Right kidney (tissue), 9 donors: Measurements from ENCODE around the gene KIF6.
A peak's percentile ranks its signal among the peaks of the same experiment; 100 is the strongest.
"Not testable (repeated sequence)": the region's sequence is repeated elsewhere in the genome, so short reads cannot be mapped to it uniquely, and the experiment has no call there.

Source experiments
- DNase-seq: peaks from one replicate; pipeline ENCODE4 v3.0.0-alpha.2; 2016
- long read RNA-seq, 8 donors: transcript quantifications; one replicate each; lab custom pipeline, GENCODE V29; 2026

The KIF6 gene, protein sequence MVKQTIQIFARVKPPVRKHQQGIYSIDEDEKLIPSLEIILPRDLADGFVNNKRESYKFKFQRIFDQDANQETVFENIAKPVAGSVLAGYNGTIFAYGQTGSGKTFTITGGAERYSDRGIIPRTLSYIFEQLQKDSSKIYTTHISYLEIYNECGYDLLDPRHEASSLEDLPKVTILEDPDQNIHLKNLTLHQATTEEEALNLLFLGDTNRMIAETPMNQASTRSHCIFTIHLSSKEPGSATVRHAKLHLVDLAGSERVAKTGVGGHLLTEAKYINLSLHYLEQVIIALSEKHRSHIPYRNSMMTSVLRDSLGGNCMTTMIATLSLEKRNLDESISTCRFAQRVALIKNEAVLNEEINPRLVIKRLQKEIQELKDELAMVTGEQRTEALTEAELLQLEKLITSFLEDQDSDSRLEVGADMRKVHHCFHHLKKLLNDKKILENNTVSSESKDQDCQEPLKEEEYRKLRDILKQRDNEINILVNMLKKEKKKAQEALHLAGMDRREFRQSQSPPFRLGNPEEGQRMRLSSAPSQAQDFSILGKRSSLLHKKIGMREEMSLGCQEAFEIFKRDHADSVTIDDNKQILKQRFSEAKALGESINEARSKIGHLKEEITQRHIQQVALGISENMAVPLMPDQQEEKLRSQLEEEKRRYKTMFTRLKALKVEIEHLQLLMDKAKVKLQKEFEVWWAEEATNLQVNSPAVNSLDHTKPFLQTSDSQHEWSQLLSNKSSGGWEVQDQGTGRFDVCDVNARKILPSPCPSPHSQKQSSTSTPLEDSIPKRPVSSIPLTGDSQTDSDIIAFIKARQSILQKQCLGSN
- long read RNA-seq, donor 1, result 0 reads
- long read RNA-seq, donor 2, result 0 reads
- long read RNA-seq, donor 3, result 0 reads
- long read RNA-seq, donor 4, result 0 reads
- long read RNA-seq, donor 5, result 0 reads
- long read RNA-seq, donor 6, result 0 reads
- long read RNA-seq, donor 7, result 0 reads
- long read RNA-seq, donor 8, result 0 reads

DNA sequence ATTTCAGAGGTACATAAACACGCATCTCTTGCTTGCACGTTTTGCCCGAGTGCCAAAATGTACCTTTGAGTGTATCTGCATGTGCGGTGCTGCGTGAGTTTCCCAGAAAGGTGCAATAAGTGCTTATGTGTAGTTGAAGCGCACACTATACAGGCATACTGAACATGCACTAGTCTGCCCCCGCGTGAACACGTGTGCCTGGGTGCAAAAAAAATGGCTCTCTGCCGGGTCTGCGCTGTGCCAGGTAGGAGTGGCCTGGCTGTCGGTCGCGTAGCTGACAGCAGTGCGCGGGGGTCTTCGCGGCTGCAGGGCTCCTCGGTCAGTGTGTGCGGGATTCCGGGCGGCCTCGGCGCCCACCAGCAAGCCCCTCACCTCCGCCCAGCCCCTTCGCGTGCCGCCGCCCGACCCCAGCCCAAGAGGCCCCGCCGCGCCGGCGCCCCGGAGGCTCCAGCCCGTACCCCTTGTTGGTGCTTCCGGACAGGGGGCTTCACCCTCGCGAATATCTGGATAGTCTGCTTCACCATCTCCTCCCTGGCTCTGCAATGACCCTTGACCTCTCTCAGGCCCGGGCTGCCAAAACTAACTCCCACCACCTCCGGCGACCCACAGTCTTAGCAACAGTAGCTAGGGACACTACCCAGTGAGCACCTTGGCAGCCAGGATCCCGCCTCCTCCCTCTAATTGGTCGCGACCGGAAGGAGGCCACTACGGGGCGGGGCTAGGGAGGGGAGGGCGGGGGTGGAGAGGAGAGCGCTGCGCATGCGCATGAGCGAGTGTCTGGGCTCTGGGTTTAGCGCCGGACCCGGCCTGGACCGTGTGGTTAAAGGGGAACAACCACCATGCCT lies at the start of gene KIF6:
Gene KIF6, minus strand, starts transcription at position 622 of the 845 bp plus-strand sequence. Its CDS starts 98 bp downstream, at position 524.
- peak; percentile 81 for DNase-seq

DNA sequence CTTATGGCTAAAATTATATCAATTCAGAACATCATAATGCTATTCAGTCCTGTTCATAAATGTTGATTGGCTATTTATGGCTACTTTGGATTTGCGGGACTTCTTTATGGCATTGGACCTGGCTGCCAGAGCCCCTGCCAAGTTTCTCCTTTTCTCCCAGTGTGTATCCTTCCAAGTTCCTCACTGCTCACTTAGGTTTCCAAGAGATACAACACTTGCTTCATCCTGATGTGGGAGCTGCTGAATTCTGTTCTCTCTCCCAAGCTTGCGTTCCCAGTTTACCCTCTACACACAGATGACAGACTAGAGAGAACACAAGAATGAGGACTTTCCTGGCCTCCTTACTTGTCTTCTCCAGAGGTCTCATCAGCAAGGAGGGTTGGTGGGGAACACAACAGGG lies 48.6 kb upstream of the KIF6 start:
- DNase-seq, result no peak

DNA sequence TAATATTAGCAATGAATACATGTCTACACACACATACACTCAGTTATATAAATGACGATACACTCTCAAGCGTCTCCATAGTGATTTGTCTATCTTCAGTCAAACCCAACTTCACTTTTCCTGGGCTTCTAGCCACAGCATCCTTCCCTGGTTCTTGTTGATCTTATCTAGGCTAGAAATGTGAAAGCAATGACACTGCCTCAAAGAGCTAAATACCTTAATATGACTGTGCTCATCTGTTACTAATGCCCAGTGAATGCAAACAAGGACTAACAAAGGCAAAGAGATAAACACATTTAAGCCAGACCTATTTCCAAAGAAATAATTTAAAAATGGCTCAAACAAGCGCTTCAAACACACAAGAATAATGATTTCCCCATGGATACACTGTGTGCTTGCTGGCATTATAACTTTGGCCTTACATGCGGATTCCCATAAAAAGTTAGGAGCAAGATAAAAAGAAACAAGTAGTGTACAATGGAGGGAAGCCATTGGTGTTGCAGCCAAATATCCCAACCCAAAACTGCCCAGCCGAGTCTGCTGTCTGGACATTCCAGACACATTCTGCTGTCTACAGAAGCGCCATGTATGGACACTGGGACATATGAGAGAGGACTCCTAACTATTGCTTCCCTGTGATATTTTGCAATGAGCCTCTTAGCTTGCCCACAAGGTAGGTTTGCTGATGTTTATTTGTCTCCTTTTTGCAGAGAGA lies 47.5 kb upstream of the KIF6 start:
- no peak for DNase-seq

DNA sequence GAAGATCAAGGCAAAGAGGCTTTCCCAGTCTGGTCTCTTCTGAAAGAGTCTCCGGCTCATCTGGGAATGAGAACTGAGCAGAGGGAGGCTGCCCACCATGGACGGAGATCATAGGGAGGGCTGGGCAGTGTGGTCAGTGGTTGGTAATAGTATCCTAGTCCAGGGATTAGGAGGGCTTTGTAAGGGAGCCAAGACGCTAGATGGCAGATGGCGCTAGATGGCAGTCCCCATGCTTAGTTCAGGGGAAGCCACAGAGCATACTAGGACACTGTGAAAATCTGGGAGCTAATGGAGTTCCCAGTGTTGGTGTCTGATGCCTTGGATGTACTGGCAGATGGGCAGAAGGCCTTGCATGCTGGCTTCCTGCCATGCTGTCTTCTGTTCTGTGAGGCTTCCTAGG lies 45.2 kb upstream of the KIF6 start:
- DNase-seq, result no peak

DNA sequence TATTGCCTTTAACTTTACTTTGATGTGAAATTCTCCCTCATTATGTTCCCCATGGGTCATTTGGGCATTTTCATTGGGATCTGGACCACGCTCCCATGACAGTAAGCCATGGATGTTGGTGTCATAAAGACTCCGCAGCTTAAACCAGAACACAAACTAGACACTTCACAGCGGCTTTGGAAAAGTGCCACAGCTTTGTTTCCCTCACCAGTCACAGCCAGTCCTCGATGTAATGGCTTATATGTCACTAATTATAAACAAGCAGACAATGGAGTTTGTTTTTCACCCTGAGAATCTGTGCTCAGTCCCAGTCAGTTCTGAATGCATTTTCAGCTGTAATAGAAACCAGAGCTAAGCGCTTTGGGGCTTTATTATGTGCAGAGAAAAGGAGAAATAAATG lies 43.8 kb upstream of the KIF6 start:
- DNase-seq, result no peak

DNA sequence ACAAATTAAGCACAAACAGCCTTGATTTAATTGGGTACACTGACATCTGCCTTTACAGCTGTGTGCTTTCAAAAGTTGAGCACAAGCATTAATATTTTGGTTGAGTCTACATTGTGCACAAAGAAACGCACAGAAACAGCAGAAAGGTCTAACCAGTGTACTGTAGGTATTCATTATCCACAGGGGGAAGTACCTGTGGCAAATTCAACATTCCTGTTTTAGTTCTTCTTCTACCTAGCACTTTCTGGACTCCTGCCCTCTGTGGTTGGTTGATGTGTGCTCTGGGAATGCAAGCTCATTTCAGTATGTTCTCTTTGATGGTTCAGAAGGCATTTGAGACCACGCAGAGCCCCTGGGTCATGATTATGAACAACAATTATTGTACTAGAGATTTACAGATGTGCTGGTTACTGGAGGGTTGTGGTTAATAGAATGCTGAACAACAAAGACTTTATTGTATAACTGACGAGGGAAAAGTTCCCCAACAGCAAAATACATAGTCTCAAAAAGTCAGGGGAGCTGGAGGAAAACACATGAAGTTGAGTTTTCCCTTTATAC lies 40.4 kb upstream of the KIF6 start:
- no peak for DNase-seq

DNA sequence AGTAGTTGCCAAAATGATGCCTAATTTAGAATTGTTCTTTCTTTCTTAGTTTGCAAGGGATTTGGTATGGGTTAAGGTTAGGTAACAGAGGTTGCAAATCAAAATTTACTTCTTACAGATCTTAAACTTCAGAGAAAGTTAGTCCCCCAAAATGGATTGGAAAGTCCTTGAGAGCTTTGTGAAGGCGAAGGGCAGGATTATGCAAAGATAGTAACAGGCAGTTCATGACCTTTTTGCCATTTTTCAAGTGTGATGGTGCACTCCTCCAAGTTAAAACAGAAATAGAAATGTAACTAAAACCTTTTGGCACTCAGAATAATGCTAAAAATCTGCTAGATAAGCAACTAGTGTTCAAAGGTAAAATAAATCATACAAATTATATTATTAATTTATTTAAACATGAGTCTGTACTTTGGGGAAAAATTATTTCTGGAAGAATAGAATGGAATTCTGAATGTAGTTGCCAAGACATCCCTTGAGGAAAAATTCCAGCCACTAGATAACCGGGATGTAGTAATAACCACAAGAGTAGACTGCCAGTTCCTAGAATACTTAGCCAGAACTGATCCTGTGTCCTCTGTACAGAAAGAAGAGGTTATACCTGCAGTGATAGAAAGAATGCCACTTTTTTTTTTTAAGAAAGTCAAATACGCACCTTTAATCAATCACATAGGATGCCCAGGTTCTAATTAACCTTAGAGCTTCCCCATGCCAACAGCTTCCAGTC lies 35.2 kb upstream of the KIF6 start:
- DNase-seq, result no peak

DNA sequence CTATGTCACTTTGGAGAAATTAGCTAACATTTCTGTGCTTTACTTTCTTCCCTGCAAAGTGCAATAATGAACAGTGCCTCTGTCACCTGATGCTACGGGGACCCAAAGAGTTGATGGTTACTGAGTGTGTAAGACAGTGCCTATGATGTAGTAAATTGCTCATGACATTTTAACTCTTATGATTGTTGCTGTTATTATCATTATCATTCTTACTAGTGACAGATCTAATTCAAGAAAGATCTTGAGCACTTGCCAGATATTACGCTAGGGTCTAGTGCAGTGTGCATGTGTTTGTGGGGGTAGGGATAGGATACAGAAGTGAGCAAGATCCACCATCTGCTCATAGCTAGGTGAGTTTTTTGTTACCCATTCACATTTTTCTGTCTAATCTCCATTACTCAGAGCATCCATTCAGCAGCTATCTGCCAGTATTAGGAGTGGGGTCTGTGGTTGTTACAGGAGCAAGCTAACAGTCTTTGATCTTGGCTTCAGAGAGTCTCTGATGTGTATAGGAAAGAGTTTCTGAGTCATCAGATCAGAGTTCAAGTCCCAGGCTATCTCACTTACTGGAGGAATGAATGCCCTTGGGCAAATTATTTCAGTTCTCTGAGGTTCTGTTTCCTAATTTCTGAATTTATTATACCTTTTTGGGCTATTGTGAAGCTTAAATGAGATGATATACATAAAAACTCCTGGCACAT lies 33.8 kb upstream of the KIF6 start:
- DNase-seq, result no peak

DNA sequence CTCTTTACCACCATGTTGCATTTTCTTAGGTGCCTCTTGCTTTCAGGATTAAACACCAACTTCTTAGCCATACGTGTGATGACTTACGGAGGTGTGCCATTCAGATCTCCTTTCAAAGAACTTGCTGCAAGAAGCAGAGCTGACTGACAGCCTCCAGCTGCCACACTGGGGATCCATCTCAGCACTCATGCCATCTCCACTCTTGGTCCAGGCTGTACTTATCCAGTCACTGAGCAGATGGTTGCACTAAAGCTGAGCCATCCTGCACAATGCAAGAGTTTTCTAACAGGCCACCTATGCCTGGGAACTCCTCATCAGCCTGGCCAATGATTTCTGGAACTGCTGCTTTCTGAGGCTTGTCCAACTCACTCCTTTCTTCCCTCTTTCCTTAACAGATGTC lies 31.4 kb upstream of the KIF6 start:
- no peak for DNase-seq

DNA sequence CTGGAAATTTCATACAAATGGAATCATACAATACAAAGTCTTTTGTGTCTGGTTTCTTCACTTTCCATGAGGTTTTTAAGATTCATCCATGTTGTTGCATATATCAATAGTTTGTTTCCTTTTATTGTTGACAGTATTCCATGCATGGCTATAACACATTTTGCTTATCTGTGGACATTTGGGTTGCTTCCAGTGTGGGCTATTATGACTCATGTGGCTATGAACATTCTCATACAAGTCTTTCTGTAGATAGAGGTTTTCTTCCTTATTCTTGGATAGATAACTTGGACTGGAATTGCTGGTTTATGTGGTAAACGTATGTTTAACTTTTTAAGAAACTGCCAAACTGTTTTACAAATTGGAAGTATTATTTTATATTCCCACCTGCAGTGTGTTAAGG lies 30.0 kb upstream of the KIF6 start:
- no peak for DNase-seq

DNA sequence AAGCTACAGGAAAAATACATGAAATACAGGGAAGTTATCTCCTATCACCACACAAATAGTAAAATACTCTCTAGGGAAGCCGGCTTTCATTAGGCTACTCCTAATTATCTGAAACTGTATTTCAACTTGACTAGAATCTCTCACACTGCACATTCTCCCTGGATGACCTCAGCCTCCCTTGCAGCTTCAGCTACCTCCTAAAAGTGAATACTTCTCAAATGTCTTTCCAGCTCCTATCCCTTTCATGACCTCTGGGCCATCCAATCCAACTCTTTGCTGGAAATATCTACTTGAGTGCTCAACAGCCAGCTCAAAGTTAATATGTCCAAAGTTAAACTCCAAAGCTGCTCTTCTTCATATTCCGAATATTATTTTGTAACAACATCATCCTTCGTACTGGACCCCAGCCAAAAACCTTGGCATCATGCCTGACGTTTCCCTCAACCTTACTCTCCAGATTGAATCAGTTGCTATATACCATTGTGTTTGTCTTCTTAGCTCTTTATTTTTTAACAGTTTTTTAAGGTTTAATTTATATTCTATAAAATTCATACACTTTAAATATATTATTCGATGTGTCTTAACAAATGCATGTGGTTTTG lies 29.4 kb upstream of the KIF6 start:
- no peak for DNase-seq

DNA sequence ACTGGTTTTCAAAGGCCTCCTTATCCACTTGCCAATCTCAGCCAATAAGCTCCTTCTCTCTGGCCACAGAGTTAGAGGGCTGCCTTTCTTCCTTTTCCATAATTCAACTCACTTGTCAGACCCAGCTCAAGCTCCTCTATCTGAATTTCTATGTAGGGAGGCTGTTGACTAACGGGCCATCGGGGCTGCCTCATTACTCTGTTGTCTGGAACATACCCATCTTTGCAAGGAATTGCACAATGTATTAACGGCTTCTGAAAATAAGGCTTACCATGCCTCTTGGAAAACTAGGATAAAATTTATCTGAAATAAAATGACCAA lies 28.5 kb upstream of the KIF6 start:
- no peak for DNase-seq

DNA sequence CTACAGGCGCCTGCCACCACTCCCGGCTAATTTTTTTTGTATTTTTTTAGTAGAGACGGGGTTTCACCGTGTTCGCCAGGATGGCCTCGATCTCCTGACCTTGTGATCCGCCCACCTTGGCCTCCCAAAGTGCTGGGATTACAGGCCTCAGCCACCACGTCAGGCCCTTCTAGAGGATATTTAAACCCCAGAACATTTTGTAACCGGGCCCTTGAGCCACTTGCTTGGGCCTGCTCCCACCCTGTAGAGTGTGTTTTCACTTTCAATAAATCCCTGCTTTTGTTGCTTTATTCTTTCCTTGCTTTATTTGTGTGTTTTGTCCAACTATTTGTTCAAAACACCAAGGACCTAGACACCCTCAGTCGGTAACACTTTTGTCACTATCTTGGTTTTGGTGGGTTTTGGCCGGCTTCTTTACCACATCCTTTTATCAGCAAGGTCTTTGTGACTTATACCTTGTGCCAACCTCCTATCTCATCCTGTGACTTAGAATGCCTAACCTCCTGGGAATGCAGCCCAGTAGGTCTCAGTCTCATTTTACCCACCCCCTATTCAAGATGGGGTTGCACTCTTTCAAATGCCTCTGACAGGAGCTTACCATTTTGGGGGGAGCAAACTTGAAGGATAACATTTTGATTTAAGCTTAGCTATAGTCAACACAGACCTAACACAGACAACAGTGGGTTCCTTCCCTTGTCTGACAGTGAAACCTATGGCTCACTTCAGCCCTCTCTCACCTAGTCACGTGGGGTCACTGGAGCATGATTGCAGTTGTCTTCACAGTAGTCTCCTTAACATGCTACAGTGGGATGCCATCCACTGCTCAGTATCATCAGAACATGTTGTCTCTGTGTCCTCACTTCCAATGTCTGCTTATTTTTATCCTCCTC lies 27.9 kb upstream of the KIF6 start:
- DNase-seq, result no peak

DNA sequence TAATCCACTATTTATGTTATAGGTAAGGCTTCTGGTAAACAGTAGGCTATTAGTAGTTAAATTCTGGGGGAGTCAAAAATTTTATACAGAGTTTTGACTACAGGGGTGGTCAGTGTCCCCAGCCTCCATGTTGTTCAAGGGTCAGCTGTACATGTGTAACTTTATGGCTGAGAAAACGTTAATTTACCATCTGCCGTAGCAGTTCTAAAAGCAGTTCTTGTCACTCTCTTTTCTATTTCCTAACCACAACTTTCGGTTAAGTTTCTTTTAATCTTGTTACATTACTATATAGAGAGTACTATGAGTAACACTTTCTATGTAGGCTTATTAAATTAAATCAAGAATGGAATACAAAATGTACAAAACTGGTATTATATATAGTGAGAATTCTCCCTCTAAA lies 21.6 kb upstream of the KIF6 start:
- no peak for DNase-seq

DNA sequence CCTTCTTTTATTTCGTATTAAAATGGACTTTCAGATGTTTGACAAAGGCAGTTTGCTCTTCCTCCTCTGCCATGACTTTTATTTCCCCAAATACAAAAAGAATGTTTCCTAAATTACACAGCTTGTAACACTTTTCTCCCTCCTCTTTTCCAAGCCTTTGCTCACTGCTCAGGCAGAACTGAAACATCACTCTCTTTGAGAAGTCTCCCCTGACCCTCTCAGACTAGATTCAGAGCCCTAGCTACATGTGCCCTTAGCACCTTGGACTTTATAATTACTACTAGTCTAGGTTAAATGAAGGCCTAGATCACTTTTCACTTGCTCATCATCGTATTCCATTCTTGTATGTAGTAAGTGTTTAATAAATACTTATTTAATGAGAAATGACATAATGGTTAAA lies 8.5 kb upstream of the KIF6 start:
- no peak for DNase-seq

DNA sequence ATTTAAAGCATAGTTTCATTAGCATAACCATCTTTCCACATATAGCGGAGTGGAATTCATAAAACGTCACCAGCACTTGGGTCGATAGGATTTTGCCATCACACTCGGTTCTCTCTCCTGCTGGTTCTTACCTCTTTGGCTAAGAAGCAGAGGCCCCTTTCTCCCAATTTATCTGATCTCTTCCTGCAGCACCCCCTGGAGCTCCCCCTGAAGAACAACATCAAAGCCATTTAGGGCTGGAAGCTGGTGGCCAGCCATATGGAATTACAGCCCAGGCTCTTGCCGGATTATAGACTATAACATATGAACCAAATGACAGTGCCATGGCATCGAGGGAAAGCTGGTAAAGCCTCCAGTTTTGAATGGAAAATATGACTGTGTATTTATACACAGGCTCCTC lies 6.4 kb upstream of the KIF6 start:
- no peak for DNase-seq

DNA sequence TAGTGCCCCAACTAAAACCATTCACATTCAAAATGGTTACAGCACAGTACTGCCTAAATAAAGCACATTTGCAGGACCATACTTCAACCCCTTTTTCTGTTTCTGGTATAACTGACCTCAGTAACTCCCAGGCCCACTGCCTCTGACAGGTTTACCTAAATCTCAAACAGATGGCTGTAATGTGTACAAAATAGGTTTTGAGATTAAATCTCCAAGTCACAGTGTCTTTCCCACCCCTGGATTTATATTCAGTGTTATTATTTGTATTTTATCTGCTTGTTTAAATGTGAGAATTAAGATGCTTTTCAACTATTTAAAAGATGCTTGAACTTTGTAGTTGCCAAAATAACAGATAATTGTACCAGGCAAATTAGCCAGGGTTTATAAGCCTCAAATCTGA lies 4.7 kb upstream of the KIF6 start:
- DNase-seq, result no peak

DNA sequence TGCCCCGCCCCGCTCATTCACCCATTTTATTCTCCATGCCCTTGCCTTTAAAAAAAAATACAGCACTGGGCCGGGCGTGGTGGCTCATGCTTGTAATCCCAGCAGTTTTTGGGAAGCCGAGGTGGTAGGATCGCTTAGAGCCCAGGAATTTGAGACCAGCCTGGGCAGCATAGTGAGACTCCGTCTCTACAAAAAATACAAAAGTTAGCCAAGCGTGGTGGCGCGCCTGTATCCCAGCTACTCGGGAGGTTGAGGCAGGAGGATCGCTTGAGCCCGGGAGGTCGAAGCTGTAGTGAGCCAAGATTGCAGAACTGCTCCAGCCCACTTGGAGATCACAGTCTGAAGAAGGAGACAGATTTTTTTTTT lies 407 bp upstream of the KIF6 start:
- DNase-seq, result no peak

DNA sequence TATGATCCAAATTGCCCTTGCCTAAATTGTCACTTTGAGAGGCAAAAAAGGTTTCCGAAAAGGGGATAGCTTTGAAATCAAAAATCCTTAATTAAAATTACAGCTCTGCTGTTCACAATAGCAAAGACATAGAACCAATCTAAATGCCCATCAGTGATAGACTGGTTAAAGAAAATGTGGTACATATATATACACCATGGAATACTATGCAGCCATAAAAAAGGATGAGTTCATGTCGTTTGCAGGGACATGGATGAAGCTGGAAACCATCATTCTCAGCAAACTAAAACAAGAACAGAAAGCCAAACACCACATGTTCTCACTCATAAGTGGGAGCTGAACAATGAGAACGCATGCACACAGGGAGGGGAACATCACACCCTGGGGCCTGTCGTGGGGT lies 1.9 kb downstream of the KIF6 start:
- DNase-seq, result not testable (repeated sequence)
